ENCODE results near the gene GNGT1. TPM values are rescaled to one million over a fixed set of nuclear protein-coding genes. Genes with fewer than 3 reads are reported as not detected.

The GNGT1 gene
- total and polyA plus RNA-seq, 4 donors = not detected

GRCh38 chr7:93938293-93938692 lies 31.9 kb downstream of the GNGT1 start:
- Histone ChIP-seq H3K27ac (ENCODE audit: low read depth in 1 of 2, low read length in 1 of 2) (no peak overlapping the region), H3K36me3 (ENCODE audit: control insufficient read depth in 4 of 4, insufficient read depth in 4 of 4, low read length in 4 of 4) (no peaks in the 10 kb centered on the region), H3K27me3 (ENCODE audit: control insufficient read depth in 3 of 3, insufficient read depth in 3 of 3, low read length in 2 of 3) (no peaks in the 10 kb centered on the region), H3K9ac (ENCODE audit: insufficient read depth in 1 of 2, low read length in 2 of 2) (no peak overlapping the region), H3K4me1 (ENCODE audit: control insufficient read depth in 5 of 5, insufficient read depth in 5 of 5, low read length in 5 of 5) (no peaks in the 10 kb centered on the region), H3K4me3 (no peak overlapping the region), H3K9me3 (ENCODE audit: control insufficient read depth in 4 of 4, insufficient read depth in 3 of 4, low read length in 3 of 4) (peaks cover 0 to 3% (median 0%) of the 10 kb centered on the region in 4 donors)
- no peak for ATAC-seq (ENCODE audit: insufficient read depth, low FRiP score)
- DNase-seq = no peak
- no peak for TF ChIP-seq CTCF (IDR thresholded peaks at IDR 0.05; ENCODE audit: control extremely low read depth, extremely low read depth)

- Histone ChIP-seq H3K9ac (ENCODE audit: insufficient read depth in 1 of 2, low read length in 2 of 2) (no peak overlapping the region), H3K4me3 (no peak overlapping the region), H3K4me1 (ENCODE audit: control insufficient read depth in 5 of 5, insufficient read depth in 5 of 5, low read length in 5 of 5) (peaks cover 0 to 13% (median 3%) of the 10 kb centered on the region in 5 donors), H3K36me3 (ENCODE audit: control insufficient read depth in 4 of 4, insufficient read depth in 4 of 4, low read length in 4 of 4) (no peaks in the 10 kb centered on the region), H3K27me3 (ENCODE audit: control insufficient read depth in 3 of 3, insufficient read depth in 3 of 3, low read length in 2 of 3) (no peaks in the 10 kb centered on the region), H3K9me3 (ENCODE audit: control insufficient read depth in 4 of 4, insufficient read depth in 3 of 4, low read length in 3 of 4) (peaks cover 0 to 3% (median 0%) of the 10 kb centered on the region in 4 donors), H3K27ac (ENCODE audit: low read depth in 1 of 2, low read length in 1 of 2) (no peak overlapping the region)
- DNase-seq (no peak), ATAC-seq (ENCODE audit: insufficient read depth, low FRiP score) (no peak)
- WGBS, 2 donors = 85 to 87% methylated on average over 2 of the region's 2 CpGs
- TF ChIP-seq CTCF (IDR thresholded peaks at IDR 0.05; ENCODE audit: control extremely low read depth, extremely low read depth) = no peak
Measured at GRCh38 chr7:93941945-93942344, 35.6 kb downstream of the GNGT1 start.

GRCh38 chr7:93943816-93944540 lies 37.6 kb downstream of the GNGT1 start:
- TF ChIP-seq CTCF (IDR thresholded peaks at IDR 0.05; ENCODE audit: control extremely low read depth, extremely low read depth) = no peak
- WGBS, 2 donors = 49 to 52% methylated on average over 4 of the region's 4 CpGs
- Histone ChIP-seq H3K27me3 (ENCODE audit: control insufficient read depth in 3 of 3, insufficient read depth in 3 of 3, low read length in 2 of 3) (no peaks in the 10 kb centered on the region), H3K27ac (ENCODE audit: low read depth in 1 of 2, low read length in 1 of 2) (peak overlapping the region; percentile 17 to 31), H3K9me3 (ENCODE audit: control insufficient read depth in 4 of 4, insufficient read depth in 3 of 4, low read length in 3 of 4) (peaks cover 0 to 3% (median 0%) of the 10 kb centered on the region in 4 donors), H3K9ac (ENCODE audit: insufficient read depth in 1 of 2, low read length in 2 of 2) (no peak overlapping the region), H3K4me1 (ENCODE audit: control insufficient read depth in 5 of 5, insufficient read depth in 5 of 5, low read length in 5 of 5) (peaks cover 0 to 13% (median 3%) of the 10 kb centered on the region in 5 donors), H3K4me3 (no peak overlapping the region), H3K36me3 (ENCODE audit: control insufficient read depth in 4 of 4, insufficient read depth in 4 of 4, low read length in 4 of 4) (no peaks in the 10 kb centered on the region)
- DNase-seq (peak in 2 of 3 donors; percentile 22 to 27), ATAC-seq (ENCODE audit: insufficient read depth, low FRiP score) (no peak)
